C1 segment of cervical spinal cord (tissue), 14 donors: ENCODE results near the gene HMGB3.
"Not testable (repeated sequence)": the region's sequence is repeated elsewhere in the genome, so short reads cannot be mapped to it uniquely, and the experiment has no call there.

Experiments
- DNase-seq, 14 donors: peaks; one replicate each; lab custom pipeline; 2025; lab: John Stamatoyannopoulos, UW

The HMGB3 gene

DNA sequence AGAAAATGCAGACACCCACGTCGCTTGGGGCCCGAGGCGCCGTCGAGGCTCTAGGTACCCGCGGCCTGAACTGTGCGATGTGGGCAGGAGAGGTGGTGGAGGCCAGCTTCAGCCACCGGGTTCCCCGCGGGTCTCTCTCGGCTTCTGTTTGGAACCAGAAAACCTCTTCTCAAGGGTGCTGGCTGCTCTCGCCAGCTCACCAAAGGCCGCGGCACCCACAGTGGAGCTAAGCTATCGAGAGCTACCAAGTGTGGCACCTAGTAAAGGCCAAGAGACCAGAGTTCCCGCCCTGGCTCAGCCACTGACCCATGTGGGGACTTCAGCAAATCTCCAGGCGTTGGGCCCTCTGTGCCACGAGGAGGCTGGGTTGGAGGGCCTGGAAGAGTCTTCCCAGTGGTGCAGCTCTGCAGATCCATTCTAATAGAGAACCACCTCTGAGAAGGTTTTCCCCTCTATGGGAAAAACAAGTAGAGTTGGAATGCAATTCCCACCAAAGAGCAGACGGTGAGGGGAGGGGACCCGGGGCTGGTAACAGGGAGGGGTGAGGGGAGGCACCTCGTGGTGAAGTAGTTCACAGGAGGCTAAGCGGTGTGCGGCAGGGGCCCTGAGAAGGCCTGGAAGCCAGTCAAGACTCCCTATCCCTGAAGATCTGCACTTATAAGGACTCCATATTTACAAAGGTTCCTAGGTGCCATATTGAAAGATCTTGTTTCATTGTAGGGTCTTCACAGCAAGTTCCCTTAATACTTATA lies 5.5 kb upstream of the HMGB3 start:
- DNase-seq = no peak

DNA sequence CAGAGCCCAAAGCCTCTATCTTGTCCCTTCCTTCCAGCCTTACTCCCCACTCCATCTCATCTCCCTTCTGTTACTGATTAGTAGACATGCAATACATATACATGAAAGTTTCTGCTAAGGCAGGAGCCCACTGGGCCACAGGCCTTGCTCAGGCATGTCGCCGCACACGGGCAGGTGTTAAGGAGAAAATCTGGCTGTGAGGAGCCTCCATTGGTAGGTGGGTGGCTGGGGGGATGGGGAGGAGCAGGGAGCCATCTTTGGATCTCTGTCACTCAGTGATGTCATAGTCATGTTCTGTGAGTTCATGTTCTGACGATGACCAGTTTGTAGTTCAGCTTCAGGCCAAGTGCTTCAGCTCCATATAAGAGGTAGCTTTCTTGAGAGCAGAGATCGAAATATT lies 2.9 kb upstream of the HMGB3 start:
- no peak for DNase-seq

DNA sequence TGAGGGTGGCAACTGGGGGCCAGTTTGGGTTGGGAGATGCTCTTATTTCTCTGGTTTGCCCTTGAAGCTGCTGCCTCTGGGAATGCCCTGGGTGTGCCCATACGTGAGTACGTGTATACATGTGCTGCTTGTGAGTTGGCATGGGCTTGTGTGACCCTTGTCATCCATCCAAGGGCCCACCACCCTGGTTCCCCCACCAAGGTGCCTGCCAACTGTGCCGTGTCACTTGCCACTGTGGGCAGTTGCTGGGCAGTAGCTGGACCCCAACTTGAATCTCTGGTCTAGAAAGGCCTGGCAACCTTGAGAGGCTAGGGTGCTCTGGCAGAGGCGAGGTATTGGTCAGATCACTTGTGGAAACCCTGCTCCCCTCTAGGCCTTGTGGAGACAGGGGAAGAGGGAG lies 2.4 kb upstream of the HMGB3 start:
- DNase-seq = no peak

DNA sequence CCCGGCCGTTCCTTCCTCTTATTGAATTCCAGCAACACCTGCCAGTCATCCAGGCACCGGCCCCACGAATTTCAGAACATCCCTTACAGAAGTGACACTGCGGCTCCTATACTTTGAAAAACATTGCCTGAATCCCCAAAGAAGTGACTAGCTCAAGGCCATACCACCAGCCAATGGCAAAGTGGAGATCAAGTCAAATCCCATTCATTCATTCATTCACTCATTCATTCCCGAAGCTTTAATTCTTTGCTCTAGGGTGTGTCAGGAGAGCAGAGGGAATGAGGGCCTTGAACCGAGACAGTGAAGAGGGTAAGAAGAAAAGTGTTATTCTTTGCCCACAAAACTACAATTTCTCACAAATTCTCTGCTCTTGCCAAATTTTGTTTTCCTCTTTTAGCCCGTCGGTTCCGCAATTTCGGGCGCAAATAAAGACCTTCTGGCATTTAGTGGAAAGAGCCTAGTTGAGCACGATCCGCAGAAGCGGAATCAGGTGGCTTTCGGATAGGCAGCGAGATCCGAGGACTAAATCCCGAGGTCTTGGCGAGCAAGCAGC lies 824 bp upstream of the HMGB3 start:
- DNase-seq = no peak

DNA sequence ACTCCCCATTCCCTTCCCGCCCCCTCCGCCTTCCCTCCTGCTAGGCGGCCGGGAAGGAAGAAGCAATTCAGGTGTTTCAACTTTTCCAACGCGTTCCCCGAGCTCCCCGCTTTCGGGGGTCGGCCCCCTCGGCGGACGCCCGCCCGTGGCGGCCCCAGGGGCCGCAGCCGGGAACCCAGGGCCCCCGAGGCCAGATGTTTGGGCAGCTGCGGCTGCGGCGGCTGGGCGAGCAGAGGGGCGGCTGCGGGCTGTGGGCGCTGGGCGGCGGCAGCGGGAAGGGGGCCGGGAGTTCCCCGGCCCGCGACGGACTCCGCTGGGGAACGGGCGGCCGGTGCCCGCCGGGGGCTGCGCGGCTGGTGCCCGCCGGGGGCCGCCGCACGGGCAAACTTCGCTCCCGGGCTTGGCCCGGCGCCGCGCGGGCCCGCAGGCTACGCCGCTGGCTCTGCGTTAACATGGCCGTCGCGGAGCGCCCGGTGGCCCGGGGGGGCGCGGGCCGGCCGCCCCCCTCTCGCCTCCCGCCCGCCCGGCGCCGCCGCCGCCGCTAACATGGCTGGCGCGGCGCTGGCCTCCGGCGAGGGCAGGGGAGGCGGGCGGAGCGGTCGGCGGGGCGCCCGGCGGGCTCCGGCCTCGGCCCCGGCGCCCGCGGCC lies 510 bp downstream of the HMGB3 start:
- peak in 1 of 14 donors; percentile 19 for DNase-seq

DNA sequence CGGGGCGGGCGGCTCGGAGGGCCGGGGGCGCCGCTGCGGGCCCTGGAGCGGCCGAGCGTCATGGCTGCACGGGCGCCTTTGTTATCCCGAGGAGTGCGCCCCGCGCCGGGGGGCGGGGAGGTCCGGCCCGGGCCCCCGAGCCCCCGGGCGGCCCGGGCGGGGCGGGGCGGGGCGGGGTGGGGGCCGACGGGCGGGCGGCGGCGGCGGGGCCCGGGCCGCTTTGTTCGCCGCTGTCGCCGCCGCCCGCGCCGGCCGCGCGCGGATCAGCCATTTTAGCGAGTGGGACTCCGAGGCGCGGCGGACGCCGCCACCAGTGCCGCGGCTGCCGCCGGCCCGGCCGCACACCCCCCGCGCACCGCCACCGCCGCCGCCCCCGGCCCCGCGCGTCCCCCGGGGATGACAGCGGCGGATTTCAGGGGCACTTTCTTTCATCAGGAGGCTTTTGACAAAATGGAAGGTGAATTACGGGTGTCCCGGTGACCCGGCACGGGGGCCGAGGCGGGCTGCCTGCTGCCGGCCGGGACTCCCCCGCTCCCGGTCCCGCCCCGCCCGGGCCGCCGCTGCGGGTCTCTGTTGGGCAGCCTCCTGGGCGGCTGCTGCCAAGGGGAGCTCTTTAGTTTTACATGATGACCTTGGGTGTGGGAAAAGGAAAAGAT lies 1.2 kb downstream of the HMGB3 start:
- DNase-seq = peak in 1 of 14 donors; percentile 11

DNA sequence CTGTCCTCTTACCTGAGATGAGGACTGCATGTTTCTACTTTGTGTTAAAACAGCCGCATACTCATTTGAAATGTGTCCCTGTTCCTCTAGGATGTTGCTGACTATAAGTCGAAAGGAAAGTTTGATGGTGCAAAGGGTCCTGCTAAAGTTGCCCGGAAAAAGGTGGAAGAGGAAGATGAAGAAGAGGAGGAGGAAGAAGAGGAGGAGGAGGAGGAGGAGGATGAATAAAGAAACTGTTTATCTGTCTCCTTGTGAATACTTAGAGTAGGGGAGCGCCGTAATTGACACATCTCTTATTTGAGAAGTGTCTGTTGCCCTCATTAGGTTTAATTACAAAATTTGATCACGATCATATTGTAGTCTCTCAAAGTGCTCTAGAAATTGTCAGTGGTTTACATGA lies 4.6 kb downstream of the HMGB3 start:
- not testable (repeated sequence) for DNase-seq

DNA sequence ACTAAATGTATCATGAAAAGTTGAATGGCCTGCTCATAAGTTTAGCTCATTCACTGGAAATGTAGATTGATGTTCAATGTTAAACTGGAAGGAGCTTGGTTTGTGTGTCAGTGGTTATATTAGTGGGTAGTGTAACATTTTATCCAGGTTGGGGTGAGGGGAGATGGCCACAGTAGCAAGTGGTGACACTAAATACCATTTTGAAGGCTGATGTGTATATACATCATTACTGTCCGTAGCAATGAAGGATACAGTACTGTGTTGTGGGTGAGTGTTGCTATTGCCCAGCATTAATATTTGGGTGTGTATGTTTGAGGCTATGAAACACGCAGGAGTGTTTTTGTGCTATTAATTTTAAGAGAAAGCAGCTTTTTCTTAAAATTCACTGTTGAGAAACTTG lies 6.3 kb downstream of the HMGB3 start:
- no peak for DNase-seq

DNA sequence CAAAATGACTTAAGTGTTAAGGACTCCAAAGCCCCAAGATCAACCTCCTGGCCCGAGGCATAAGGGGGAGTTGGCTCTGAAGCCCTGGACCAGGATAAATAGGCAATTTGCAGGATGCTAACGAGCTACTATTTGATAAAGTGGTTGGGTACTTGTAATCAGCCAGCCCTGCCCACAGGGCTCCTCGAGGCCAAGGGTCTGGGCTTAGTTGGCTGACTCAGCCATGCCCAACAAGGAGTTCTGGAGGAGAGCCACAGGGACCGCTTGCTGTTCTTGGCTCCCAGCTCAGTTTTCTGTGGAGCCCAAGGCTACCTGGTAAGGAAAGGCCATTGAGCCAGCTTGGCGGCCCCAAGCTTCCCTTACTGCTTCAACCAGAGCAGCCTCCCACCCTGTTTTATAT lies 7.8 kb downstream of the HMGB3 start:
- DNase-seq = no peak

DNA sequence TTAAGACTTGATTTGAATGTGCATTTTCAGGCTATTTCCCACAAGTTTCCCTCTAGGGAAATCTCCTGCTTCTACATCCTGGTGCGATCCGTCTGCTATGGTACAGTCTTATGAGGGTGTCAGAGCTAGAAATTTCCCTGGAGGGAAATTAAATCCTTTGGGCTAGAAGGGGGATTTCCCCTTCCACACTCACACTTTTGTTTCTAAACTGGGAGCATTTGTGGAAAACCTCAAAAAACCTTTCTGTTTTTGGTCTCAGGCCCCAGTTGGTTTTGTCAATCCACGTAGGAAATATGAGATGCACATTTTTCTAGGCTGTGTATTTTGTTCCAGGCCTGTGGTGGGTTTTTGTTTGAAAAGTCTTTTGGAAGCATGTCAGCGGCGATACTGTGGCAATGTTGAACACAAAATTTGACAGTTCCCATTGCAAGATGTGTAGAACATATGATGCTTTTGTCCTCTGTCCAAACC lies 17.8 kb downstream of the HMGB3 start:
- DNase-seq = no peak

DNA sequence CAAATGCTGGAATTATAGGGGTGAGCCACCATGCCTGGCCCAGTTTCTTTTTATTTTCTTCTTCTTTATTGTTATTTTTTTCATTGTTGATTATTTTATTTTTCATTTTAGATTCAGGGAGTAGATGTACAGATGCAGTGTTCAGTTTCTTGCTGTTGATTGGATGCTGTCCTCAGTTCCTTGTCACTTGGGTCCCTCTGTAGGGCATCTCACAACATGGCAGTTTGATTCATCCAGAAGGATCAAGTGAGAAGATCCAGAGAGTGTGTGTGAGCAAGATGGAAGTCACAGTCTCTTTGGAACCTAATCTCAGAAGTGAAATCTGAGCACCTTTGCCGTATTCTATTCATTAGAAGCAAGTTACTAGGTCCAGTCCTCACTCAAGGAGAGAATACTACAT lies 20.9 kb downstream of the HMGB3 start:
- DNase-seq = no peak

DNA sequence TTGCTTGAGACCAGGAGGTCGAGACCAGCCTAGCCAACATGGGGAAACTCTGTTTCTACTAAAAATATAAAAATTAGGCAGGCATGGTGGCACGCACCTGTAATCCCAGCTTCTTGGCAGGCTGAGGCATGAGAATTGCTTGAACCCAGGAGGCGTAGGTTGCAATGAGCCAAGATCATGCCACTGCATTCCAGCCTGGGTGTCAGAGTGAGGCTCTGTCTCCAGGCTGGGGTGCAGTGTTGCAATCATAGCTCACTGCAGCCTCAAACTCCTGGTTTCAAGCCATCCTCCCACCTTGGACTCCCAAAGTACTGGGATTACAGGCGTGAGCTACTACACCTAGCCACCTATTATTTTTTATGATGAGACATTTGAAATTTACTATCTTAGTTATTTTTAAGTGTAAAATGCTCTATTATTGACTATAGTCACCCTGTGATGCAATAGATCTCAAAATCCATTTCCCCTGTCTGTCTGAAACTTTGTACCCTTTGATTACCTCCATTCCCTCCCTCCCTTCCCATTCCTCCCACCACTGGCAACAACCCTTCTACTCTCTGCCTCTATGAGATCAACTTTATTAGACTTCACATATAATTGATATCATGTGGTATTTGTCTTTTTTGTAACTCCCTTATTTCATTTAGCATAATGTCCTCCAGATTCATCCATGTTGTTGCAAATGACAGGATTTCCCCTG lies 23.4 kb downstream of the HMGB3 start:
- no peak for DNase-seq

DNA sequence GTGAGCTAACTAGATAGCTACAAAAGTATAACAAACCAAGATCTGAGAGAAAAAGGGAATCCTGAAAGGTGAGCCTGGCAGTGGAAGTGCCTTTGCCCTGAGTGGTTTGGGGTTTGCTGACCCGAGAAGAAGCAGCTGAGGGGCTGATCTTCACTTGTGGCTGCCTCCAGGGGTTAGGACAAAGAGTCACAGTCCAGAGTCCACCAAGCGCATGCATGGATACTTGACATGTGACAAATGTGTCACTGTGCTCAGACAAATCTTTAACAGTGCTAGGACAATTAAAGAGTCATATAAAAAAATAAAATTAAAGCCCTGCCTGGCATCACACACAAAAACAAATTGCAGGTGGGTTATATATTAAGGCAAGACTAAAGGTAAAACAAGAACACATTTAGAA lies 26.4 kb downstream of the HMGB3 start:
- DNase-seq = no peak

DNA sequence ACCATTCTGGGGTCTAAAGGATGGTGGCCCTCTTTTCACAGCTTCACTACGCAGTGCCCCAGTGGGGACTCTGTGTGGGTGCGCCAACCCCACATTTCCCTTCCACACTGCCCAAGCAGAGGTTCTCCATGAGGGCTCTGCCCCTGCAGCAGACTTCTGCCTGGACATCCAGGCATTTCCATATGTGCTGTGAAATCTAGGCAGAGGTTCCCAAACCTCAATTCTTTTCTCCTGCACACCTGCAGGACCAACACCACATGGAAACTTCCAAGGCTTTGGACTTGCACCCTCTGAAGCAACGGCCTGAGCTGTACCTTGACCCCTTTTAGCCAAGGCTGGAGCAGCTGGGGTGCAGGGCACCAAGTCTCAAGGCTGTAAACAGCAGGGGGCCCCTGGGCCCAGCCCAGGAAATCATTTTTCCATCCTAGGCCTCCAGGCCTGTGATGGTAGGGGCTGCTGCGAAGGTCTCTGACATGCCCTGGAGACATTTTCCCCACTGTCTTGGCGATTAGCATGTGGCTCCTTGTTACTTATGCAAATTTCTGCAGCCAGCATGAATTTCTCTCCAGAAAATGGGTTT lies 30.1 kb downstream of the HMGB3 start:
- DNase-seq = no peak

DNA sequence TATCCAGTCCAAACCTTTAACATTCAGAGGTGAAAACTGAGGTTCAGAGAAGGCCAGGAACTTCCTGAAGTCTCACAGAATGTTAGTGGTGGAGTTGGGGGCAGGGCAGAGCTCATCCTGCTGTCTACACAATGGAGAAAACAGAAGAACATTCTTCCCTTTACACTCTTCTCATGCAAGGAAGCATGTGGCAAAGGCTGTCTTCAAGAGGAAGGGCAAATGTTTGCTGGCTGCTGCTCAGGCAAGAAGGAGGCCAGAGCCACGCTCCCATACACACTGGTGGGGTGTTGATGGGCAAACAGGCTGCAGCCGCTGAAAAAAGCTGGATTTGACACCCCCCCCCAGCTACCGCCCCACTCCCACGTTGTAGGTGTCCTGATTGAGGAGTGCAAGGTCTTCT lies 32.5 kb downstream of the HMGB3 start:
- DNase-seq = no peak

DNA sequence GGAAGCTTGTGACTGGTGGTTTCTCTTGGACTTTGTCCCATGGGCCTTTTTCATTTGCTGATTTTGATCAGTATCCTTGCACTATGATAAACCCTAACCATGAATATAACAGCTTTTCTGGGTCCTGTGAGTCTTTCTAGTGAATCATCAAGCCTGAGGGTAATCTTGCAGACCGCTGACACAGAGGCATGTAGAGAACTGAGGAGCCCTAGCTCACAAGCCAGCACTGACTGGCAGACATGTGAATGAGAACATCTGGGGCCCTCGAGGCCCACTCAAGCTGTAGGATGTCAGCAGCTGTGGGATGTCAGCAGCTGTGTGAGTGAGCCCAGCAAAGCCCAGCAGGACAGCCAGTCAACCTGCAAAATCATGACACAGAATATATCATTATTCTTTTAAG lies 36.7 kb downstream of the HMGB3 start:
- no peak for DNase-seq

DNA sequence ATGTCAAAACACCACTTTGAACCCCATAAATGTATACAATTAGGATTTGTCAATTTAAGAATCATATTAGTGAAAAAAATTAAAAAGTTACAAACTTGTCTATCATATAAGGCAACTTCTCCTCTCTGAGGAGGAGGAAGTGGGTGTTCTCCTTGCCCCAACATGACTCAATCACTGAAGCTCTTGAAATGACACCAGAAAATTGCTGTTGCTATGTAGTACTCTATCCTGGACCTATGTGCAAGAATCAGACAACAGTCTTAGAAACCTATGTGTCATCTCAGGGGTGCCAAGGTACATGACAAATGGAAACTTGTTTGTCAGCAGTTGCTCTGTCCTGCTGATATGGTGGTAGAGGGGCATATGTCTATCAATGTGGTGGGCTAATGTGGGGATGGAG lies 47.7 kb downstream of the HMGB3 start:
- no peak for DNase-seq

DNA sequence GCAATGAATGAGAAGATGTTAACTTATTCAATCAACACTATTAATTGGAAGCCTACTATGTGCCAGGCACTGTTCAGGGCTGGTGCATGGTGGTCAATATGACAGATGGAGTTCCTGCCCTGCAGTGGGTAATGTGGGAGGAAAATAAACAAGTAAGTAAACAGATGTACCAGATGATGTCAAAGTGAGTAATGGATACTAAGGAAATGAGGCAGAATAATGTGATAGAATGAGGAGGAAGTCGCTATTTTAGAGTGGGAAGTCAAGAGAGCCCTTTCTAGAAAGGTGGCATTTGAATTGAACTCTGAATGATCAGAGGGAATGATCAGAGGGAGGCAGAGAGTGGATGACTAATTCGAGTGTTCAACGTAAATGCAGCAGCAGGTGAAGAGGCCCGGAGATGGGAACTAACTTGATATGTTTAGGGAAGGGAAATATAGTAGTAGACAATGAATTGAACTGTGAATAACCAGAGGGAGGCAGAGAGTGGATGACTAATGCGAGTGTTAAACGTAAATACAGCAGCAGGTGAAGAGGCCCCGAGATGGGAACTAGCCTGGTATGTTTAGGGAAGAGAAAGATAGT lies 48.3 kb downstream of the HMGB3 start:
- DNase-seq = no peak

DNA sequence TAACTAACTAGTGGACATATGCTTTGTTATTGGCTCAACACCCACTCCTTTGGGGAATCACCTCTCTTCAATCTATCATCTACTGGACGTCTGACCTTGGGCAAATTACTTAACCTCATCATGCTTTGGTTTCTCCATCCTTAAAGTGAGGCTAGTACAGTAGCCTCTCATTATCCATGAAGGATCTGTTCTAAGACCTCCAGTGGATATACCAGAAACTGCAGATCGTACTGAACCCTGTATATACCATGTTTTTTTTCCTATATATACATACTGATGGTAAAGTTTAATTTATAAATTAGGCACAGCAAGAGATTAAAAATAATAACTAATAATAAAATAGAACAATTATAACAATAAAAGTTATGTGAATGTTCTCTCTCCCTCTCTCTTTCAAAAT lies 56.2 kb downstream of the HMGB3 start:
- DNase-seq = no peak
